HG02943 (cell line): ENCODE results near the gene DNM1L.
"Not testable (repeated sequence)": the region's sequence is repeated elsewhere in the genome, so short reads cannot be mapped to it uniquely, and the experiment has no call there.

ENCODE experiments used
- ATAC-seq: cut with Tn5 transposase; IDR thresholded peaks from one replicate; pipeline ENCODE4 v1.9.1; 2021; ENCODE audit warnings: mild to moderate bottlenecking, low read depth, moderate library complexity; ENCODE audit not compliant: unreplicated experiment

The DNM1L gene

DNA sequence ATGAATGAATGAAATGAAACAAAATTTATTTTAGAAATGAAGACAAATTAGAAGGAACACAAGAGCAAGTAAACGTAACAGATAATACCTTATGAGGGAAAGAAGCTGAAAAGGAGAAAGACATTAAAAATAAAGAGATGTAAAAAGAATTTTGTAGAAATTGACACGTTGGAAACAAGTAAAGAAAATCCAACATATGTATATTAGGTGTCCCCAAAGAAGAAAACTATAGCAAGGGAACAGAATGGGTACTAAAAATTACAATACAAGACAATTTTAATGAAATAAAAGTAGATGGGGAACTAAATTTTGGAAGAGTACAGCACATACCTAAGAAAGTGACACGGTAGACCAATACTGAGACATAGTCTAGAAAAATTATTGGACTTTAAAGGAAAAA is 16.7 kb downstream of the DNM1L start:
- ATAC-seq = no peak

DNA sequence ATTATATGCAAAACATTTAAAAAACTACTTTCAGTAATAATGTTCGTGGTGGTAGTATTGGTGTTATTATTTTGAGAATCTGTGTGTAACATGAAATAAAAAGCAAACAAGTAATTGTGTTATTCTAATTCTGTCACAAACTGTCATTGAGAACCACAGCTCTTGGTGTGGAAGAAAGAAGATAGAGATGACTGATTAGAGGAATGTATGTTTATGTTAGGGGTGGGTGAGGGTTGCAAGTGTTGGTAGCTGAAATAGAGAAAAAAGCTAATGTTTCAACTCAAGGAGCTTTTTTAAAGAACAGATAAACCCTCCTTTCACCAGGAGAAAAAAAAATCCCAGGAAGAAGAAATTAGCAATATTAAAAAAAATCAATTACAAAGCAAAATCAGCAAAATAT is 18.3 kb downstream of the DNM1L start:
- no peak for ATAC-seq

DNA sequence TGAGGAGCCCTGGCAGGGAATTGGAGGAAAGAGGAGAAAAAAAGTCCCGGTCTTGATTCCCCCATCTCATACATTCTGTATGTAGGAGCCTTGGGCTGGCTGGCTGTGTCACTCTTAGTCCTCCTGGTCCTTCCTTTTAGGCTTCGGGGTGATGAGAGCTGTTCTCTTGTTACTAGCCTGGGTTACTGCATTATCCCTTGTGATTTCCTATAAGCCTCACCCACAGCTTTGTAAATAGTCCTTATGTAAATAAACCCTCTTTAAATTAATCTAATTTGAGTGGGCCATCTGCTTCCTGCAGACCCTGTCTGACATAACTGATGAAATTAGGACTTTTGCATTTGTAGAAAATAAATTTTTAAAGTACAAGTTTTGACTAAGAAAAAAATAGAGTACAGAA is 19.2 kb downstream of the DNM1L start:
- ATAC-seq = no peak

DNA sequence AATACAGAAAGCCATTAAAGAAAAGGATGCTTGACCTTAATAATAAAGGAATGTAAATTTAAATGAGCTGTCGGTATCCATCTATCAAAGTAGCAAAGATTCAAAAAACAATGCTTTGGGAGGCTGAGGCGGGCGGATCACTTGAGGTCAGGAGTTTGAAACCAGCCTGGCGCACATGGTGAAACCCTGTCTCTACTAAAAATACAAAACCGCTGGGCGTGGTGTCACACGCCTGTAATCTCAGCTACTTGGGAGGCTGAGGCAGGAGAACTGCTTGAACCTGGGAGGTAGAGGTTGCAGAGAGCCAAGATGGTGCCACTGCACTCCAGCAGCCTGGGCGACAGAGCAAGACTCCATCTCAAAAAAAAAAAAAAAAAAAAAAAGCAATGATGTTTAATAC is 20.3 kb downstream of the DNM1L start:
- ATAC-seq = not testable (repeated sequence)

DNA sequence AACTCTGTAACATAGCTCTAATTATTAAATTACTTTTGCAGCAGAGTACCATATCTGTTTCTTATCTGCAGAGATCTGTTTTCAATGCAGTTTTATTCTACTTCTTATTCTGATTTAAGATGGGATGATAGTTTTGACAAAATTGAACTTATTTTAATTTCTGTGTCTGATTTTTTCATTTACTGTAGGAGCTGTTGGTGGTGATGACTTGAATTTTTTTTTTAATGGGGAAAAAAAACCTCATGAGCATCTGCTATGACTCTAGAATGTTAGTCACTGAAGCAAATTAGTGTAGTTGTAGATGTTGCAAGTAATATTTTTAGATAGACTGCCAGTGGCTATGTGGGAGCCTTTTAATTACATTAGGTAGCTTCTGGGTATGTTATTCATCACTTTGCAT is 23.4 kb downstream of the DNM1L start:
- no peak for ATAC-seq

DNA sequence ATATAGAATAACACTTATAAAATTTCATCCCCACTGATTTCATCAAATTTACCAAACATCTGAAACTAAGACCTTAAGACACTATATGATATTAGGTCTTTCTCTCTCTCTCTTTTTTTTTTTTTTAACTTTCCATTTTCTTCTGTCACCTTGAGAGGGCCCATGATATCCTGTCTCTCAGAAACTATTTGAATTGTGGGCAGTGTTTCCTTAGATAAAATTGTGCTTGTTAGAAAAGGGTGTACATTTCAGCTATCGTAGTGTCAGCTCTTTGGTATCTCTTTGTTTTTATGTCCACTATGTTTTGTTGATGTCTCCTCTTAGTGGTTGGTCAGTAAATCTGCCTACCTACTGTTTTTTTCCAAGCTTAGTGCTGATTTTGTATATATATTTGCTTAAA is 23.8 kb downstream of the DNM1L start:
- ATAC-seq = no peak

DNA sequence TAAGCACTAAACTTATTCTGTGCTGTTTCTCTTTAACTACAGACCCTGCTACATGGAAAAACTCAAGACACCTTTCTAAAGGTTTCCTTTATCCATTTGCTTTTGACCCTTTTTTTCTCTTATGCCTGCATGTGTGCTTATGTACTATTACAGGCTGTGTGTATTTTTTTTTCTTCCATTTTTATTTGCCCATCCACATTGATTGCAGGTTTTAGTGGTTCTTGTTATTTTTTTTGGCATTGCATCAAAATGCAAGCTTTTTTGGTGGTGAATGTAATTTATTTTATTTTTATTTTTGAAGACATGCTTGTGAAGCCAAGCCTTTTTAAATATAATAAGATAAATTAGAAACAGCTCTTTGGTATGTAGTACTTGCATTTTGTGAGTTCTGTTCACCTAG is 26.7 kb downstream of the DNM1L start:
- ATAC-seq = no peak

DNA sequence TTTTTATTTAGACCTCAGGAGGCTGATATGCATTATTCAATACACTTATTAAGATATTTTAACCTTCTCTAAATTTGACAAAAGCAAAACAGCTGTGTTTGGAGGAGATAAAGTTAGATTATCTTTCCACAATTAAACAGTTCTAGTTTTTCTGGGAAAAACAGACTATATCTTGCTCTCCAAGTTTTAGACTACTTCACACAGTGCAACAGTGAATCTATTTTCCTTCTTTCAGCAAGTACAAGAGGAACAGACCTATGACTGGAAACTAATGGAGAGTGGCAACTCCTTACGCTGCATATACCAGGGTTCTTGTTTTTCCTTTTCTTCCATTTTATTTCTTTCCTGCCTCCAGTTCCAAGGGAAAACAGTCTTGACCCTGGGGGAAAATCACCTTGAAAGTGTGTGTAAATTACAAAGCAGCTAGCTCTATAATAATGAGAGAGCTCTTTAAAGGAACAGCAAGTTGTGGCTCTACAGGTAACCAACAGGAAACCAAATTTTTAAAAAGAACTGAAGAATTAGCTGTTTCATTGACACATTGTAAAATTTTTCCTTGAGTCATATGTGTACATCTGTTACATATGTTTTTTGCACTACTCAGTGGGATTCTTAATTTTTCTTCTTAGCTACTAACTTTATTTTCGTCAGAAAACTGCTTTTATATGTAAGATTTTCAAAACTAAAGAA is 27.4 kb downstream of the DNM1L start:
- ATAC-seq = no peak

DNA sequence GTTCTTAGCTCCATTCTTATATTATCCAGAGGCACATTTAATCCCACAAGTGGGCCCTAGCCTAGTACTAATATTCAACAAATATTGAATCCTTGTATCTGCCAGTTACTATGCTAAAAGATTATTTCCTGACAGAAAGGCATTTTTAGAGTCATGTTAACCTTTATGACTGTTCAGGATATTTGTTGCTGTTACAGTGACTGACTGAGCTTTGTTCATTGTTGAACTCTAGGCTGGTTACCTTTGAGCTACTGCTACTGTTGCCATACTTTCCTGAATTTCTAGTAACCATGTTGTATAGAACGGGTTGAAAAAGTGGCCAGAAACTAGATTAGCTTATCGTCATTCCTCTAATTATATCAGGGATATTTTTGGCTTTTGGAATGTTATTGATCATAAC is 29.8 kb downstream of the DNM1L start:
- no peak for ATAC-seq

DNA sequence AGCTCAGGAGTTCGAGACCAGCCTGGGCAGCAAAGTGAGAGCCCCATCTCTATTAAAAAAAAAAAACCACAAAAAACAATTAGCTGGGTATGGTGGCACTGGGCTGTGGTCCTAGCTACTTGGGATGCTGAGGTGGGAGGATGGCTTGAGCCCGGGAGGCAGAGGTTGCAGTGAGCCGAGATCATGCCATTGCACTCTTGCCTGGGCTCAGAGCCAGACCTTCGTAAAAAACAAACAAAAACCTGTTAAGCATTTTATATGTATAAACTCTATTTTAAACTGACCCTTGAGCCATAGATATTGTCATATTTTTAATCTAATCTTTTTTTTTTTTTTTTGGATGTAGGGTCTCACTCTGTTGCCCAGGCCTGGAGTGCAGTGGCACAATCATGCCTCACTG is 35.7 kb downstream of the DNM1L start:
- ATAC-seq = no peak

DNA sequence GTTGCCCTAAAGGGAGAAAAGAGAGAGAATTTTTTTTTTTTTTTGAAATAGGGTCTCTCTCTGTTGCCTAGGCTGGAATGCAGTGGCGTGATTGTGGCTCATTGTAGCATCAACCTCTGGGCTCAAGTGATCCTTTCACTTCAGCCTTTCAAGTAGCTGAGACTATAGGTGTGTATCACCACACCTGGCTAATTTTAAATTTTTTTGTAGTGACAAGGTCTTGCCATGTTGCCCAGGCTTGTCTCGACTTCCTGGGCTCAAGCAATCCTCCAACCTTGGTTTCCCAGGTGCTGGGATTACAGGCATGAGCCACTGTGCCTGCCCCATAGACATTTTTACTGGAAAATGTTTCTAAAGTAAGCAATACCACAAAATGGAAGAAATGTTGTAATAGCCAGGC is 39.8 kb downstream of the DNM1L start:
- ATAC-seq = no peak

DNA sequence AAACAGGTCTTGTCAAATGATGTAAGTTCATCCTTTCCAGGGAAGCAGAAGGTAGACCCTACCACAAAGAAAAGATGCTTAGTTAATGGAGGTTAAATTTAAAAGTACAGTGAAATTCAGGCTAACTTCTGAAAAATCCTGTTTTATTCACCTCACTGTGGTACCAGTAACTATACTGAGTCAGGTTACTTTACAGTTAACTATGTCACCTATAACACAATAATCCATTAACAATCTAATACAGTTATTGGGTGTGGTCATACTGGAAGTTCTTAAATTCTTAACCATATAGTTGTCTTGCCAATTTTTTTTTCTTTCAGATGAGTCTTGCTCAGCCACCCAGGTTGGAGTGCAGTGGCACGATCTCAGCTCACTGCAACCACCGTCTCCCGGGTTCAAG is 46.2 kb downstream of the DNM1L start:
- ATAC-seq = not testable (repeated sequence)

DNA sequence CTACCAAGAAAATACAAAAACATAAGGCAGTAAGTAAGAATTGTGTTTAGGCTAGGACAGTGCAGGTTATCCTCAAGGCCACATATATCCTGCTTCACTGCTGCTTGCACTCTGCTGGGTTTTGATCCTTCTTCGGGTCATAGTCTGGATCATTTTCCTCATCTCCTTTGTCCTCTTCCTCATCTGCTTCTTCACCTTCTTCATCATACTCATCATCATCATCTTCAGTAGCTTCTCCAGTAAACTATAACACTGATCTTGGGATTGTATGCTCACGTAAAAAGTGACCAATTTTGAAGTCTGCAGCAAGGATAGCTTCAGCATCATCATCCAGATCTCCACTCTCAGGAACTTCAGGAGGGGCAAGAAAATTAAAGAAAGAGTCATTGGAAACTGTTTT is 47.2 kb downstream of the DNM1L start:
- ATAC-seq = no peak

DNA sequence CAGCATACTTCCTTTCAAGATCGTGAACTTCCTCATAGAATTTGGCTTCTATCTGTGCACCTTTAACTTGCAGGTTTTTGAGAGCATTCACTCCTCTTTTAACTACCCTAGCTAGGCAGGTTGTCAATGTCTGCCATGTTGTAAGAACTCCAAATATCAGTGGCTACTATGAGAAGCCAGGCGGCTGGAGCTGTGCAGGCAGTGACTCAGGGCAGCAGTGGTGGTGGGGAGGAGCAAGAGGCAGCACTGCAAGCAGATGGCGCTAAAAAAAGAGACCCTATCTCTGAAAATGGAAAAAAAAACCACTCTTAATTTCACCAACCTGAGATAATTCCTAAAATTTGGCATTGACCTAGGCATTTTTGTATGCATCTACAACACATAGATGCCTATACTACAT is 48.1 kb downstream of the DNM1L start:
- no peak for ATAC-seq

DNA sequence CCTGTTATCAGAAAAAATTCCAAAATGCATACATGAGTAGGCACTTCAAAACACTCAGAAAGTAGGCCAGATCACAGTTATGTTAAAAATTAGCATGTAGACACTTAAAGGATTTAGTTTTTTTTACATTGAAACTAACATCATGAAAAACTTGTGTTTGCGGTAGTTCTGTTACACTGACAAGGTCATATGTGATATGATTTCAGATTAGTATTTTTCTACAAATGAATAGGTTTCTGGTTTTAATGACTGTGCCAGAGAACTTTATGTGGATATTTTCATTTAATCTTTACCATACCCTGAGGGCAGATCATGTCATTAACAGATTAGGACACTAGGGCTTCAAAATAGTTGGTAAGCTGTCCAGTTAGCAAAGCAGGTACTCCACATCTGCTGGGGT is 55.9 kb downstream of the DNM1L start:
- ATAC-seq = no peak

DNA sequence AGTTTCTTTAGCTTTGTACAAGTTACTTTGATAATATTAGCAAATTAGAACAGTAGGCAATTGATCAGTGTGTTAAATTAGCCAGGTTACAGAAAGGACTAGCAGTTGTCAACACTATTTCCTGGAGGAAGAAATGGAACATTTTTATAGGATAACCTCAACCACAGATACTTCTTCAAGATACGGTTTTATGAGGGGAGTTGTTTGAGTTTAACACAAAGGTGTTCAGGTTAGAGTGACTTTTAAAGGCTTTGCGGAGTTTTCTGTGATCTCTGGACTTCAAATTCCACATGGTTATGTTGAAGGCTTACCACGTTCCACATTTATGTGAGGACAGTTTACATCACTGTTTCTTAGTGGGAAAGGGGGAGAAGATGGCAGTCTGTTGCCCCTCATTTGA is 57.3 kb downstream of the DNM1L start:
- ATAC-seq = no peak

DNA sequence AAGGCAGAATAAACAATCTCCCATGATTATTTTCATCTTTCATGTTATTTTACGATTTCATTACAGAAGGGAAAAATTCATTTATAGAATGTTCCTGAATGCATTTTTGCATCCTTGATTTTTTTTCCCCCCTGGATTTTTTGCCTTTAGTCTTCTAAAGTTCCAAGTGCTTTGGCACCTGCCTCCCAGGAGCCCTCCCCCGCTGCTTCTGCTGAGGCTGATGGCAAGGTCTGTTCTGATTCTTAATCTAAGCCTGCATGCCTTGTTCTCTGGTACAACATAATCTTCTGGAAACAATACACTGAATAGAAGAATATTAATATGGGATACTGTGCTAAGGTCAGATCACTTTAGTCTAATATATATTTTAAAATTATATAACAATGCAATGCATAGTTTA is 58.6 kb downstream of the DNM1L start:
- ATAC-seq = no peak

DNA sequence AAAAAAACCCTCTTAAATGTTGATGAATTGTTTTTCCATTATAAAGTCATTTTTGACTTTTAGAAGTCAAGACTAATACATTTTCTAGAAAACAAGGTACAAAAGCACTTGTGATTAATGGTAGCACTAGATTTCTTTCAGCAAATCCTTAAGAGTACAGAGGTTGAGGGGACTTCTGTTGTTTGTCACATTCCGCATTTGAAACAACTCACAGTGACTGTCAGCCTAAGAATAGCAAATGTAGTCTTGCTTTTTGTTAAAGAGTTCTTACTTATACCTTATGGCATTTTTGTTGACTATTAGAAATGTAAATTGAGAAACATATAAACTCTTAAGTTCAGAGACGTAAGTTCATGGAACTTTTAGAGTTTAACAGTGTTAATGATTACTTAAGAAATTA is 60.2 kb downstream of the DNM1L start:
- no peak for ATAC-seq

DNA sequence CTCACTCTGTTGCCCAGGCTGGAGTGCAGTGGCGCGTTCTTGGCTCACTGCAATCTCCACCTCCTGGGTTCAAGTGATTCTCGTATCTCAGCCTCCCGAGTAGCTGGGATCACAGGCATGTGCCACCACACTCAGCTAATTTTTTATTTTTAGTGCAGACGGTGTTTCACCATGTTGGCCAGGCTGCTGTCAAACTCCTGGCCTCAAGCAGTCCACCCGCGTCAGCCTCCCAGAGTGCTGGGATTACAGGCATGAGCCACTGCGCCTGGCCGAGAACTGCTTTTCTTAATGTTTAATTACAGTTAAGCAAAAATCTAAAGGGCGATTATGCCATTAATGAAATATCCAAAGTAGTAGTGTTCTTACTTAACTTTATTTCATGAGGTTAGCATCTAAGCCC is 63.0 kb downstream of the DNM1L start:
- no peak for ATAC-seq

DNA sequence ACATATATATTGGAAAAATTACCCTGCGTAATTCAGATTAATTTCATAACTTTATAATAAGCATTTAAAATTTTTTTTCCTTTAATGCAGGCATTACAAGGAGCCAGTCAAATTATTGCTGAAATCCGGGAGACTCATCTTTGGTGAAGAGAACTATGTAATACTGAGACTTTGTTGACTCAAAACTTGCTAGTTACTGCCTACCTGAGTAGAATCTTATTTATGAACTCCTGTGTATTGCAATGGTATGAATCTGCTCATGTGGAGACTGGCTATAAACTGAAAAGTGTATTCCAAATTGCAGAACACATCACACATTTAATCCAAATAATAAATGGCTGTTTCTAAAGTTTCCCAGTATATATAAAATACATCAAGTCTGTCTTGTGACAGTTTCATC is 64.2 kb downstream of the DNM1L start:
- ATAC-seq = no peak

DNA sequence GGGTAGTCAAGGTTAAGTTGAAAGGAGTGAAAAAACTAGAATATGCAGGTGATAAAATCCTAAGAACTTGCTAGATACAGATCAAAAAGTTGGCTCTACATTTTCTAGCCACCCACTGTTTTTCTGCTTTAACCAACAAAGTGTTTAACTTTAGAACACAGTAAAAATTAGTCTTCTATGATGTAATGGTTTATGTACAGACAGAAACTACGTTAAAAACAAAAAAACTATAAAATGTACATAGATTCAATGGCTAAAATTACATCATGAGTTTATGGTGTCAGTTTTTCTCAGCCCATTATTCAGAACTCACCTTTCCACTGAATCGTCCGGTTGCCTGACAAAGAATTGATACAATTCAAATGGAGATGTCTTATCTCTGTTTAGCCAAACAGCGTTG is 74.5 kb downstream of the DNM1L start:
- no peak for ATAC-seq

DNA sequence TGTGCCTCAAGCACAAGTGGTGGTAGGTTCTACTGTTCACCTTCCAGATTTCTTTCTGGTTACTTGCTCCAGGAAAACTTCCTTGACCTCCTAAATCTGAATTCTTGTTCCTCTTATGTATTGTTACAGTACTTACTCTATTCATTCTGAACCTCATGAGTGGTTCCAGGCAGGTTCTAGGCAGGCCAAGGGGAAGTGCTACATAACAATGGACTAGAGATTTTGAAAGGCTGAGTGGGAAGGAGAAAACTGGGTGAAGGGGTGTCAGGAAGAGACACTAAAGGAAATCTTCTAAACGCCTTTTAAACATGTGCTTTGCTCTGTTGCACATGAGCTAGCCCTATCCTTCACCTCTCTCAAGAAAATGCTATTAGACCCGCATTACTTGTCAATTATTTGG is 75.0 kb downstream of the DNM1L start:
- no peak for ATAC-seq

DNA sequence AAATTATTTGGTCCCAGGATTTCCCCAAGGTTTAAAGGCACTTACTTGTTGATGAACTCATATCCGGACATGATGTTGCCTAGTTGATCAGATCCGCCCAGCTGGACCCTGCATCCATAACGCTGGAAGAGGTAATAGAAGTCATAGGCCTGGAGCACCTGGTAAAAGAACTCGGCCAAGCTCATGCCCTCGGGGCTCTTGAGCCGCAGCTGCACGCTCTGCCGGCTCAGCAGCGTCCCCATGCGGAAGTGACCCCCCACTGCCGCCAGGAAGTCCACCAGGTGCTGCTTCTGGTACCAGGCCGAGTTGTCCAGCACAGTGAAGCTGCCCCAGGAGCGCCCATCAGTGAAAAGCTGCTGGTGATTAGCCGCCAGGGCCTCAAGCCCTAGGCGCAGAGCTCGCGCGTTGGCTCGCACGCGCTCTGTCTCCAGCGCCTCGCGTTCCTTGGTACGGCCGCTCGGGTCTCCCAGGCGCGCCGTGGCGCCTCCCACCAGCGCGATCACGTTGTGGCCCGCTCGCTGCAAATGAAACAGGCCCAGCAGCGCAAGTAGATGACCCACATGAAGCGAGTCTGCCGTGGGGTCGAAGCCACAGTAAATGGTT is 76.1 kb downstream of the DNM1L start:
- peak; percentile 66 for ATAC-seq
